Measurements from ENCODE around the gene INPP4A. TPM values are rescaled to one million over a fixed set of nuclear protein-coding genes. Genes with fewer than 3 reads are reported as not detected.
A peak's percentile ranks its signal among the peaks of the same experiment; 100 is the strongest.

Gene INPP4A
- total RNA-seq, 1 donor from 2014 or later = 32.4 TPM

DNA sequence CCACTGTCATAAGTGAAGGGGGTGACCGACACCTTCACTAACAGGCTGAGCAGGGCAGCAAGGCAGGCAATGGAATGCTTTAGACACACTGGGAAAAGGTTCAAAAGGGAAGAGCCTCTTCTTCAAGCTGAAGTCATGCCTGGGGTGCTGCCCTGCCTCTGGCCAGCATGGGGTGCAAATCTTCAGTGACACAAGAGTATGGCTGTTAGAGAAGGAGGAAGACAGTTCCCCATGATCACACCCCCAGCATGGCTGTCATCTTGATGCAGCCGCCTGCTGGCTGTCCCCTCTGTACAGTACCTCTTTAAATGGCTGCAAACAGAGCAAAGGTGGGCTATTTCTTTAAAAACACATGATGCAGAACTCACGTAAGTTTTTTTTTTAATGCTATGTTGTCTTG, 71.9 kb downstream of the INPP4A start:
- Mint-ChIP-seq H3K27ac (ENCODE audit: unreplicated experiment) (no peak overlapping the region), H3K4me1 (peaks cover 11% of the 10 kb centered on the region)
- DNase-seq (ENCODE audit: low read depth, low spot score) = no peak

DNA sequence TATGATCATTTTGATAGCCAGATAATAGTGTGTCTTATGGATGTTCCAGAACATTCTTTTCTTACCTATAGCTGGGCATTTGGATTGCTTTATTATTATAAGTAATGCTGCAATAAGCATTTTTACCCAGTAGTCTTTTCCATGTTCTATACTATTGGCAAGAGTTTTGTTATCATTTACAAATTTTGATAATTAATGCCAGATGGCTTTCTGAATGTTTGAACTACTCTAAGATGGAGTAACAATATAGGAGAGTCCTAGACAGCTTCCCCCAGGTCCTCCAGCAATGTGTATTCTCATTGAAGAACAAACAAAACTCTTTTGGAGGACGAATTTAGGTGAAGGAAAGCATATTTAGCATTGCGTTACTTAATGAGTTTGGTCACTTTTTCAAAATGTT, 73.0 kb downstream of the INPP4A start:
- no peak for DNase-seq (ENCODE audit: low read depth, low spot score)
- Mint-ChIP-seq H3K27ac (ENCODE audit: unreplicated experiment) (no peak overlapping the region), H3K27me3 (ENCODE audit: low read depth) (no peaks in the 10 kb centered on the region), H3K4me1 (peaks cover 11% of the 10 kb centered on the region), H3K36me3 (ENCODE audit: low read depth) (no peaks in the 10 kb centered on the region), H3K4me3 (no peak overlapping the region), H3K9me3 (no peaks in the 10 kb centered on the region)
- TF ChIP-seq CTCF (conservative IDR thresholded peaks at IDR 0.05) = no peak

More for the DNA sequence above, 71.9 kb downstream of the INPP4A start:
- Mint-ChIP-seq H3K27me3 (ENCODE audit: low read depth) (no peaks in the 10 kb centered on the region), H3K9me3 (no peaks in the 10 kb centered on the region), H3K36me3 (ENCODE audit: low read depth) (no peaks in the 10 kb centered on the region), H3K4me3 (no peak overlapping the region)
- TF ChIP-seq CTCF (conservative IDR thresholded peaks at IDR 0.05) = no peak

- TF ChIP-seq CTCF (conservative IDR thresholded peaks at IDR 0.05) = peak; percentile 46
- Mint-ChIP-seq H3K4me1 (peaks cover 11% of the 10 kb centered on the region), H3K9me3 (no peaks in the 10 kb centered on the region), H3K36me3 (ENCODE audit: low read depth) (peaks cover 3% of the 10 kb centered on the region), H3K27me3 (ENCODE audit: low read depth) (no peaks in the 10 kb centered on the region), H3K27ac (ENCODE audit: unreplicated experiment) (no peak overlapping the region), H3K4me3 (no peak overlapping the region)
- DNase-seq (ENCODE audit: low read depth, low spot score) = no peak
Measured at GRCh38 chr2:98518101-98518500, 73.4 kb downstream of the INPP4A start.

DNA sequence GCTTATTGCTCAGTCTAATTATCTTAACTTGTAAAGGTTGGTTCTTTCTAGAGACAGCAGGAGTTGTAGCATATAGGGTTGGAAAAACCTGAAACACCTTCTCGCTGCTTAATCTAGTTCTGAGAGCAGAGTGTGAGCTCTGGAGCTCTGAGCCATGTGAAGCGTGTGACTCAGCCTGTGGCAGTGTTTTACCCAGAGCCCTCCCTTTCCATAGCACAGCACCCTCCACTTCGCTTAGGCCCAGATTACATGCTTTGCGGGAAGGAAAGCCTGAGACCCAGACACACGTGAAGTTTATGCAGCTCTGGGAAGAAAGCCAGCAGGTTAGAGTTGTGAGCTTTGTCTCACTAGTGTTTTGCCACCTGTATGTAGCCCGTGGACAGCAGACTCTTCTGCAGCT, 74.5 kb downstream of the INPP4A start:
- H3K4me3 Mint-ChIP-seq = no peak overlapping the region
- peaks cover 11% of the 10 kb centered on the region for H3K4me1 Mint-ChIP-seq
- H3K27ac Mint-ChIP-seq (ENCODE audit: unreplicated experiment) = no peak overlapping the region
- DNase-seq (ENCODE audit: low read depth, low spot score) = no peak
- no peak for TF ChIP-seq CTCF (conservative IDR thresholded peaks at IDR 0.05)
- no peaks in the 10 kb centered on the region for H3K9me3 Mint-ChIP-seq
- no peaks in the 10 kb centered on the region for H3K27me3 Mint-ChIP-seq (ENCODE audit: low read depth)
- peaks cover 3% of the 10 kb centered on the region for H3K36me3 Mint-ChIP-seq (ENCODE audit: low read depth)

DNA sequence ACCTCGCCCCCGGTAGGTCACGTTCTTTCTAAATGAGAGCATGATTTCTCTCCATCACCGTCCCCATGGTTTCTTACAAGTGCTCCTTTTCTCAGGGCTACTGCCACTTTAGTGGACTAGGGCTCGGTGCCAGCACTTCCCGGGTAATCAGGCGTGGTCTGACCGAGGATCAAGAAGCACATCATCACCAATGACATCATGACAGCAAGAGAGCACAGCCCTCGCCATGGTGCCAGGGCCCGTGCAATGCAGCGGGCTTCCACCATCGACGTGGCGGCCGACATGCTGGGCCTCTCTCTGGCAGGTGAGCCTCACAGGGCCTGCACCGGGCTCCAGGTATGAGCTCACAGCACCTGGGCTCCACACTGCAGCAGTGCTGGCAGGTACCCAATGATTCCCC, 75.2 kb downstream of the INPP4A start:
- H3K4me3 Mint-ChIP-seq = no peak overlapping the region
- no peak overlapping the region for H3K27ac Mint-ChIP-seq (ENCODE audit: unreplicated experiment)
- H3K4me1 Mint-ChIP-seq = peaks cover 11% of the 10 kb centered on the region
- H3K36me3 Mint-ChIP-seq (ENCODE audit: low read depth) = peaks cover 3% of the 10 kb centered on the region
- no peak for DNase-seq (ENCODE audit: low read depth, low spot score)
- TF ChIP-seq CTCF (conservative IDR thresholded peaks at IDR 0.05) = no peak
- no peaks in the 10 kb centered on the region for H3K9me3 Mint-ChIP-seq
- no peaks in the 10 kb centered on the region for H3K27me3 Mint-ChIP-seq (ENCODE audit: low read depth)

- Mint-ChIP-seq H3K4me3 (no peak overlapping the region), H3K36me3 (ENCODE audit: low read depth) (peaks cover 3% of the 10 kb centered on the region), H3K4me1 (peaks cover 6% of the 10 kb centered on the region), H3K27me3 (ENCODE audit: low read depth) (no peaks in the 10 kb centered on the region), H3K9me3 (no peaks in the 10 kb centered on the region), H3K27ac (ENCODE audit: unreplicated experiment) (no peak overlapping the region)
- TF ChIP-seq CTCF (conservative IDR thresholded peaks at IDR 0.05) = no peak
- no peak for DNase-seq (ENCODE audit: low read depth, low spot score)
Measured at GRCh38 chr2:98520806-98521205, 76.1 kb downstream of the INPP4A start.

All from neural crest cell (in vitro differentiated cells).